ENCODE data around the gene CLEC10A.
A peak's percentile ranks its signal among the peaks of the same experiment; 100 is the strongest.

CLEC10A gene

DNA sequence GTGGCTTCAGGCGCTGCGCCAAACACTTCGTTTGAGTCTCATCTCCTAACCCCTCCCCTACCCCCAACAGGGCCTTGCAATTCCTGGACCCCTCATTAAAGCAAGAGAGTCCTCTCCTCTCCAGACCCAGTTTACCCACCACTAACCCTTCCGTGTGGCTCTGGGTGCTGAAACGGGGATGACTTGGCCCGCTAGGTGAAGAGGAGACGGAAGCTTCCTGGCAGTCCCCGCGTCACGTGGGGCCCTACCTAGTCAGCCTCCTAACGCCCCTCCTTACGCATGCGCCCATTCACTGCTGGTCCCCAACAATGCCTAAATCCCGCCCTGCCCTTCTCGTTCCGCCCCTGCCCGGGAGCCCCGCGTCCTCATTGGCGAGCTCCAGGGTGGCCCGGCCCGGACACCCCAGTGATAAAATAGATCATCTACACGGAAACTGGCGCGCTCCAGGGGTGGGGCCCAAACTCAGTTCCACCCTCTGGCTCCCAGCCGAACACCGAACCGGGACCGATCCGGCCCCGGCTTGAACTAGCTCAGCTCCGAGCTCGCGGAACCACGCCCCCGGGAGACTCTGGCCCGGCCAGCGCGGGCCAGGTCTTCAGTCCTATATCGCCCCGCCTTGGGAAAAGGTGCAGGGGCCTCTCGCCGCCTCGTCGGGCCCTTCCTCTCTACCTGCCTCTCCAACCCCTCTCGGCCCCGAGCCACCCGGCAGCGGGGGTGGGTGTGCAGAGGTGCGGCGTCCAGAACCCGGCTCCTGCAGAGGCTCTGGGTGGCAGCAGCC is 44.3 kb downstream of the CLEC10A start, which contains the start of gene SLC16A13:
SLC16A13 (plus strand) TSS at position 425 of the 778 bp plus-strand sequence. CDS start 368 bp downstream, outside the sequence.
- DNase-seq = peak; percentile 92

DNA sequence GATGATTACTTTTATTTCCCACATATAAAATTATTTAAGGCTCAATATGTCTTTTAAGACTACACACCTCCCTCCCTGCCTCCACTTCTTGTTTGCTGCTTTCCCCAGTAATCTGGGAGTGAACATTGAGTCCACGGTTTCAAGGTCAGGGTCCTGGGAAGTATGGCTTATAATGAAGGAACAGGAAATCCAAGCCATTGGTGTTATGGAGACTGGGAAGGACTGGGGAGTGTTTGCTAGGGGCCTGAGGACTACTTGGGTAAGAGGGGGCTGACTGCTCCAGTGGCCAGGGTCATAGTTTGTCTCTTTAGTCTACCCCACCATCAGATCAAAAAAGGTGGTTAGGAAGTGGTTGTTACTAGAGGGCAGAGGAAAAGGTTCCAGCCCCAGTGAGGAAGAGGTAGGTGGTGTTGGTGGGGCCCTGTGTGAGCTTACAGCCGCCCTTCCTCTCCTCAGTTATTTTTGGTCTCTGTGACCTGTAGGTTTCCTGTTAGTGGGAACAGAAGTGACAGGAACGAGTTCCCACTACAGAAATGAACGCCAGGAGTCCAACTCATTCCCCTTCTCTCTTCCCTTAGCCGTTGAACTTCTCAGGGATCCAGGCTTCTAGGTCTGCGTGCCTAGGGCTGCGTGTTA is 45.0 kb downstream of the CLEC10A start:
- no peak for DNase-seq

- no peak for DNase-seq
These were observed 50.4 kb downstream of the CLEC10A start for GRCh38 chr17:7029659-7030058.

- DNase-seq = no peak
These were observed 51.0 kb downstream of the CLEC10A start for GRCh38 chr17:7029096-7029495.

GRCh38 chr17:7027335-7027734 is 52.7 kb downstream of the CLEC10A start:
- DNase-seq = no peak

- DNase-seq = no peak
These were observed 53.5 kb downstream of the CLEC10A start for GRCh38 chr17:7026471-7027115.

DNA sequence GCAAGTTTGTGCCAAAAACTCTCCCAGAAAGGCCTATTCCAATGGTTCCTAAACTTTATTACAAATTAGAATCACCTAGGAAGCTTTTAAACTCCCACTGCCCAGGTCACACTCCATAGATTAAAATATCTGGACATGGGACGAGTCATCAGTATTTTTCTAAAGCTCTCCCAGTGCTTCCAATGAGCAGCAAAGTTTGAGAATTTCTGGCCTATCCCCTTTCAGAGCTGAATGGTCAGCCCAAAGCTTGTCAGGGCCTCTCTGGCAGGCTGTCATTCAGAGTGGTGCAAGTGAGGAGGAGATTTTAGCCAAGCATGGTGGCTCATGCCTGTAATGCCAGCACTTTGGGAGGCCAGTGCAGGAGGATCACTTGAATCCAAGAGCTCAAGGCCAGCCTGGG is 54.8 kb downstream of the CLEC10A start:
- DNase-seq = no peak

Measured in left hindlimb (tissue), 1 donor.